LNCaP clone FGC (cell line): ENCODE data around the gene PRDM13.

Source experiments
- DNase-seq: peaks from one replicate; pipeline ENCODE4 v3.0.0-alpha.2; 2011; ENCODE audit warnings: low read depth
- H3K4me3 ChIP-seq: 2 replicates; pipeline ENCODE4 v1.5.1; 2011; ENCODE audit warnings: mild to moderate bottlenecking, low read depth, low read length, control low read depth
- TF ChIP-seq, protein P1 (sequence below): IDR thresholded peaks from 2 replicates; pipeline ENCODE4 v1.5.1; 2012; ENCODE audit warnings: mild to moderate bottlenecking; ENCODE audit not compliant: control insufficient read depth, insufficient read depth; ENCODE audit errors: extremely low read depth

The PRDM13 gene

DNA sequence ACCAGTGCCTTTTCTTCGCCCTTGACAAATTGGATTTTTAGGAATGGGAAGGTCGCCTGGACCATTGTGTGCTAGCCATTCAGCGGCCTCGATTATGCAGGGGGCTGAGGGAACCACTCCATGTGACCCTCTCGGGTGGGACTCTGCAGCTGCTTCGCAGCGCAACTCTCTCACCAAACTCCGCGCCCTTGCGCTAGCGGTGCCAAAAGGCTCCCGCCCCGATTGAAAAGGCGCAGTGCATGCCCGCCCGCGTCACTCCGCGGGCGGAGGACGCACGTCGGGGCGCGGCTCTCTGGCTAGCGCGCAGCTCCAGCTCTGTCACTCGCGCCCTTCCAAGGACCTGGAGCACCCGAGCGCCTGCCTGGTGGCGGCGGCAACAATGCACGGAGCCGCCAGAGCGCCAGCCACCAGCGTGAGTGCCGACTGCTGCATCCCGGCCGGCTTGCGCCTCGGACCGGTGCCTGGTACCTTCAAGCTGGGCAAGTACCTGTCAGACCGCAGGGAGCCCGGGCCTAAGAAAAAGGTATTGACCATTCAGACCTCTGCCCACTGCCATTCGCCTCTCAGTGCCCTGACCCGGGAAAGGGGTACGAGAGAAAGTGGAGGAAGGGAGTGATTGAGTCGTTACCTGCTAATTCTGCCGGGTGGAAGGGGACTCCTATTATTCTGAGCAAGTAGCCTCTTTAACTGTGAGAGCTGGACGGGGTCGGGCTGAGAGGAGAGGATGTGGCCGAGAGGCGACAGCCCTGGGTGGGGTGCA is at the start of gene PRDM13:
PRDM13 (plus strand) TSS at position 178 of the 760 bp plus-strand sequence; CDS start at position 380, 202 bp downstream.
- TF ChIP-seq, protein P1, sequence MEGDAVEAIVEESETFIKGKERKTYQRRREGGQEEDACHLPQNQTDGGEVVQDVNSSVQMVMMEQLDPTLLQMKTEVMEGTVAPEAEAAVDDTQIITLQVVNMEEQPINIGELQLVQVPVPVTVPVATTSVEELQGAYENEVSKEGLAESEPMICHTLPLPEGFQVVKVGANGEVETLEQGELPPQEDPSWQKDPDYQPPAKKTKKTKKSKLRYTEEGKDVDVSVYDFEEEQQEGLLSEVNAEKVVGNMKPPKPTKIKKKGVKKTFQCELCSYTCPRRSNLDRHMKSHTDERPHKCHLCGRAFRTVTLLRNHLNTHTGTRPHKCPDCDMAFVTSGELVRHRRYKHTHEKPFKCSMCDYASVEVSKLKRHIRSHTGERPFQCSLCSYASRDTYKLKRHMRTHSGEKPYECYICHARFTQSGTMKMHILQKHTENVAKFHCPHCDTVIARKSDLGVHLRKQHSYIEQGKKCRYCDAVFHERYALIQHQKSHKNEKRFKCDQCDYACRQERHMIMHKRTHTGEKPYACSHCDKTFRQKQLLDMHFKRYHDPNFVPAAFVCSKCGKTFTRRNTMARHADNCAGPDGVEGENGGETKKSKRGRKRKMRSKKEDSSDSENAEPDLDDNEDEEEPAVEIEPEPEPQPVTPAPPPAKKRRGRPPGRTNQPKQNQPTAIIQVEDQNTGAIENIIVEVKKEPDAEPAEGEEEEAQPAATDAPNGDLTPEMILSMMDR, result no peak
- DNase-seq, result no peak
- H3K4me3 ChIP-seq, result no peak within 1 kb of the TSS

DNA sequence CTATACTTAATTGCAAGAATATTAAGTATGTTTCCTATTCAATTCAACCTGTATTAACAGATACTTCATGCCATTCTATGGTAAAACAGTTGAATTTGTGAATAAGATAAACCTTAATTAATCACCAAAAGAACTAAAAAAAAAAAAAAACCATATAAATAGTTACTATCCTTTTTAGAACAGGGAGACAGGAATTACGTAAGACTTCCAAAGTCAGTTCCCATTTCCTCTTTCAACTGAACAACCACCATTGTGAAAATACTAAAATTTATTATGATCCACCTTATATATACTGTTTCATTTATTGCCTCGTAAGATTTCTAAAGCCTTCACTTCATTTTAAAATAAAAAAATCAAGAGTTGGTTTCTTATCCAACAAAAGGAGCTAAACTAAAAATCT is 47.6 kb upstream of the PRDM13 start:
- H3K4me3 ChIP-seq, result no peak overlapping the region
- TF ChIP-seq, protein P1, result no peak
- no peak for DNase-seq

- no peak overlapping the region for H3K4me3 ChIP-seq
- TF ChIP-seq, protein P1, result no peak
- DNase-seq, result no peak
Measured at GRCh38 chr6:99560668-99561067, 46.0 kb upstream of the PRDM13 start.

GRCh38 chr6:99563056-99563723 is 43.4 kb upstream of the PRDM13 start:
- TF ChIP-seq, protein P1, result no peak
- H3K4me3 ChIP-seq, result peak overlapping the region; percentile 0; the same call in 1 of the 2 replicates
- DNase-seq, result peak; percentile 63

GRCh38 chr6:99568103-99568933 is 38.3 kb upstream of the PRDM13 start, which contains the start of gene CCNC:
CCNC (minus strand) TSS chr6:99568660; CDS start chr6:99568527, 133 bp downstream.
- DNase-seq, result peak; percentile 94
- H3K4me3 ChIP-seq, result peak within 1 kb of the TSS; percentile 89
- TF ChIP-seq, protein P1, result no peak

DNA sequence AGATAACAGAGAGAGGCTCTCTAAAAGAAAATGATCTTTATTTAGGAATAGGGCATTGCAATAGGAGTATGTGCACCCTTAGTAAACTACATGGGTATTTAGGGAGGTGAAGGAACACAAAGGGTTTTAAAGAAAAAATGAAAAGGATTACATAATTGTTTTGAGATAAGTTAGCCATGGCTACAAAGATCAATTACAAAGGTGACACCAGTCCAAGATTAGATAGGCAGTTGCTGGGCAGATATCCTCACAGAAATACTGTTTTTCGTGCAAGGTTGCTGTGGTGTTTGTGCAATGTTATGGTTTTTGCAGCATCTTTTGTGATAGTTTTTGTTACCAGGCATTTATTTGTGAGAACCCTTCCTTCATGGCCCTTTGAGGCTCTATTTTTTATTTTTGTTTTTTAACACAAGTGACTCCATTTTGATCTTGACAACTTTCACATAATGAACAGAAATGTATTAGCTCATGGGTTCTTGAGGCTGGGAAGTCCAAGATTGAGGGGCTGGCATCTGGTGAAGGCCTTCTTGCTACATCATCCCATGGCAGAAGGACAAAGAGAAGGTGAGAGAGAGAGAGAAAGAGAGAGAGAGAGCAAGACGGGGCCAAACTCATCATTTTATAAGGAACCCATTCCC is 32.5 kb upstream of the PRDM13 start:
- TF ChIP-seq, protein P1, result no peak
- DNase-seq, result no peak
- no peak overlapping the region for H3K4me3 ChIP-seq
